HCT116 (cell line): ENCODE measurements around the gene MUC5B. TPM values are rescaled to one million over a fixed set of nuclear protein-coding genes. Genes with fewer than 3 reads are reported as not detected.

Source experiments
- ATAC-seq: fragments of 200-7000 bp; cut with Tn5 transposase; 2 replicates; pipeline ENCODE4 v1.9.1; 2020; ENCODE audit warnings: mild to moderate bottlenecking, moderate library complexity
- BruUV-seq: library from RNA; stranded (reverse); fragments of 400-500 nt; replicated peaks from 2 replicates; lab custom pipeline; 2021; lab: Mats Ljungman, UMichigan
- CTCF ChIA-PET: fragments of 300-600 bp; sonication (Branson Sonifier 250); formaldehyde crosslinking; loops from one replicate; lab custom pipeline; 2021; ENCODE audit warnings: antibody characterized with exemption; lab: Charles Lee
- POLR2A ChIA-PET: fragments of 300-600, 350-600 bp; sonication (Branson Sonifier 250); formaldehyde crosslinking; loops from one replicate; lab custom pipeline; 2021; ENCODE audit warnings: antibody characterized with exemption; lab: Charles Lee
- RAD21 ChIA-PET, 2 experiments: fragments of 300-600 bp; sonication (Branson Sonifier 250); formaldehyde crosslinking; loops; one replicate each; lab custom pipeline; 2023; ENCODE audit warnings: low total read pairs in 2 of 2; ENCODE audit not compliant: uncharacterized antibody in 2 of 2, unreplicated experiment in 2 of 2, low non-redundant PET in 1 of 2; lab: Charles Lee
- DNase-seq: peaks from one replicate; pipeline ENCODE4 v3.0.0-alpha.2; 2010; ENCODE audit warnings: low read depth, low spot score
- H2AFZ ChIP-seq: fragments of 200-600 bp; shearing (Covaris generic), sonication (generic); 2 replicates; pipeline ENCODE4 v1.6.1; 2017; ENCODE audit warnings: low read depth, mixed run types, mixed read lengths, antibody characterized with exemption, low read length; ENCODE audit not compliant: poor library complexity, severe bottlenecking
- H3K27ac ChIP-seq: 2 replicates; pipeline ENCODE4 v1.5.1; 2012; ENCODE audit warnings: low read depth, low read length
- H3K27me3 ChIP-seq: fragments of 200-600 bp; sonication (generic); 2 replicates; pipeline ENCODE4 v1.6.1; 2016; ENCODE audit warnings: mixed run types, low read length, mixed read lengths; ENCODE audit not compliant: insufficient read depth
- H3K36me3 ChIP-seq, 2 experiments: fragments of 200-500 bp in 1 of 2; fragments of 200-600 bp in 1 of 2; sonication (Bioruptor generic) in 1 of 2; sonication (generic) in 1 of 2; 2 replicates each; pipeline versions ENCODE4 v1.5.1 to v1.6.1; 2014 to 2016; ENCODE audit warnings: low read length in 2 of 2, inconsistent platforms in 1 of 2, mixed read lengths in 1 of 2, mixed run types in 1 of 2; ENCODE audit not compliant: insufficient read depth in 2 of 2, control insufficient read depth in 1 of 2
- H3K4me1 ChIP-seq, 2 experiments: fragments of 200-600 bp in 1 of 2; sonication (generic) in 1 of 2; 2 replicates each; pipeline versions ENCODE4 v1.5.1 to v1.6.1; 2012 to 2017; ENCODE audit warnings: low read length in 2 of 2, inconsistent platforms in 1 of 2, mild to moderate bottlenecking in 1 of 2, mixed read lengths in 1 of 2, mixed run types in 1 of 2, moderate library complexity in 1 of 2; ENCODE audit not compliant: insufficient read depth in 2 of 2, control insufficient read depth in 1 of 2
- H3K4me2 ChIP-seq: fragments of 200-600 bp; sonication (generic); 2 replicates; pipeline ENCODE4 v1.6.1; 2017; ENCODE audit warnings: mixed run types, low read length, mixed read lengths
- H3K4me3 ChIP-seq, 2 experiments: fragments of 200-600 bp in 1 of 2; sonication (generic) in 1 of 2; replicated peaks in 1 of 2; 2 replicates each; pipeline ENCODE4 v1.5.1; 2011 to 2016; ENCODE audit warnings: low read length in 2 of 2, control low read depth in 1 of 2, low read depth in 1 of 2, mild to moderate bottlenecking in 1 of 2, mixed read lengths in 1 of 2, mixed run types in 1 of 2
- H3K79me2 ChIP-seq: fragments of 200-600 bp; sonication (generic); 2 replicates; pipeline ENCODE4 v1.6.1; 2017; ENCODE audit warnings: mild to moderate bottlenecking, mixed run types, low read length, moderate library complexity, mixed read lengths; ENCODE audit not compliant: insufficient read depth
- H3K9ac ChIP-seq: fragments of 200-600 bp; sonication (generic); 2 replicates; pipeline ENCODE4 v1.6.1; 2016; ENCODE audit warnings: low read length, mixed read lengths
- H3K9me2 ChIP-seq: fragments of 200-600 bp; sonication (generic), shearing (Covaris generic); 2 replicates; pipeline ENCODE4 v1.6.1; 2017; ENCODE audit warnings: mixed run types, mild to moderate bottlenecking, moderate library complexity; ENCODE audit not compliant: insufficient read depth
- H3K9me3 ChIP-seq, 2 experiments: fragments of 200-500 bp in 1 of 2; fragments of 200-600 bp in 1 of 2; sonication (Bioruptor generic) in 1 of 2; sonication (generic) in 1 of 2; 2 replicates each; pipeline ENCODE4 v1.6.1; 2014 to 2017; ENCODE audit warnings: low read length in 2 of 2, mixed read lengths in 2 of 2, inconsistent platforms in 1 of 2, low read depth in 1 of 2, mild to moderate bottlenecking in 1 of 2, mixed run types in 1 of 2, moderate library complexity in 1 of 2; ENCODE audit not compliant: control insufficient read depth in 1 of 2, insufficient read depth in 1 of 2
- H4K20me1 ChIP-seq: fragments of 200-600 bp; sonication (generic), shearing (Covaris generic); 2 replicates; pipeline ENCODE4 v1.6.1; 2017; ENCODE audit warnings: mixed run types, mild to moderate bottlenecking, moderate library complexity; ENCODE audit not compliant: insufficient read depth
- CBX3 ChIP-seq: IDR thresholded peaks from 2 replicates; pipeline ENCODE4 v1.6.1; 2012; ENCODE audit warnings: low read depth
- CEBPB ChIP-seq: IDR thresholded peaks from 2 replicates; pipeline ENCODE4 v1.6.1; 2012; ENCODE audit warnings: low read depth
- EGR1 ChIP-seq: IDR thresholded peaks from 2 replicates; pipeline ENCODE4 v1.6.1; 2012; ENCODE audit warnings: low read depth
- ELF1 ChIP-seq: IDR thresholded peaks from 2 replicates; pipeline ENCODE4 v1.6.1; 2012; ENCODE audit warnings: low read depth, borderline replicate concordance
- EZH2 ChIP-seq: fragments of 200-600 bp; sonication (generic); IDR thresholded peaks from 2 replicates; pipeline ENCODE4 v1.6.1; 2017; ENCODE audit warnings: antibody characterized with exemption, mixed run types
- EZH2phosphoT487 ChIP-seq: fragments of 200-600 bp; IDR thresholded peaks from 2 replicates; pipeline ENCODE4 v1.6.1; 2018; ENCODE audit warnings: antibody characterized with exemption, borderline replicate concordance
- POLR2A ChIP-seq: IDR thresholded peaks from 2 replicates; pipeline ENCODE4 v1.7.0; 2011; ENCODE audit warnings: borderline replicate concordance; ENCODE audit not compliant: insufficient read depth, insufficient read length; ENCODE audit errors: extremely low read depth
- SIN3A ChIP-seq: IDR thresholded peaks from 2 replicates; pipeline ENCODE4 v1.6.1; 2012; ENCODE audit warnings: low read depth
- SRF ChIP-seq: IDR thresholded peaks from 2 replicates; pipeline ENCODE4 v1.6.1; 2012; ENCODE audit warnings: low read depth
- TCF7L2 ChIP-seq: IDR thresholded peaks from 2 replicates; pipeline ENCODE4 v1.7.0; 2011; ENCODE audit warnings: borderline replicate concordance, inconsistent platforms; ENCODE audit not compliant: insufficient read depth, insufficient read length; ENCODE audit errors: extremely low read depth
- YY1 ChIP-seq: IDR thresholded peaks from 2 replicates; pipeline ENCODE4 v1.6.1; 2011; ENCODE audit warnings: low read length, low read depth, moderate library complexity, mild to moderate bottlenecking; ENCODE audit not compliant: insufficient replicate concordance; ENCODE audit errors: extremely low read depth
- ZNF274 ChIP-seq: fragments of 200-500 bp; sonication (Bioruptor generic); IDR thresholded peaks from 2 replicates; pipeline ENCODE4 v1.6.1; 2014; ENCODE audit warnings: mild to moderate bottlenecking, low read depth, low read length, inconsistent platforms
- intact Hi-C: fragments of 100-400 bp; cut with micrococcal nuclease; formaldehyde crosslinking; loops from 2 replicates; pipeline ENCODE4 v1.10.0; 2022
- total RNA-seq: library from RNA; stranded (reverse); gene quantifications from one replicate; pipeline ENCODE4 v1.2.1, GENCODE V29; 2021; ENCODE audit not compliant: unreplicated experiment
- TF ChIP-seq, protein P1 (sequence below): IDR thresholded peaks from 2 replicates; pipeline ENCODE4 v1.6.1; 2012
- TF ChIP-seq, protein P2 (sequence below): IDR thresholded peaks from 2 replicates; pipeline ENCODE4 v1.6.1; 2012
- TF ChIP-seq, protein P3 (sequence below), 3 experiments: fragments of 200-600 bp in 1 of 3; sonication (generic) in 1 of 3; IDR thresholded peaks in 2 of 3; conservative IDR thresholded peaks in 1 of 3; 2 replicates each; pipeline ENCODE4 v1.5.1; 2012 to 2017; ENCODE audit warnings: low read depth in 2 of 3, low read length in 2 of 3, antibody characterized with exemption in 1 of 3, borderline replicate concordance in 1 of 3, control low read depth in 1 of 3, mild to moderate bottlenecking in 1 of 3, mixed read lengths in 1 of 3, mixed run types in 1 of 3, moderate library complexity in 1 of 3; ENCODE audit not compliant: insufficient read depth in 1 of 3

Gene MUC5B
- total RNA-seq, 1 experiment from 2014 or later: 1.5 TPM

DNA sequence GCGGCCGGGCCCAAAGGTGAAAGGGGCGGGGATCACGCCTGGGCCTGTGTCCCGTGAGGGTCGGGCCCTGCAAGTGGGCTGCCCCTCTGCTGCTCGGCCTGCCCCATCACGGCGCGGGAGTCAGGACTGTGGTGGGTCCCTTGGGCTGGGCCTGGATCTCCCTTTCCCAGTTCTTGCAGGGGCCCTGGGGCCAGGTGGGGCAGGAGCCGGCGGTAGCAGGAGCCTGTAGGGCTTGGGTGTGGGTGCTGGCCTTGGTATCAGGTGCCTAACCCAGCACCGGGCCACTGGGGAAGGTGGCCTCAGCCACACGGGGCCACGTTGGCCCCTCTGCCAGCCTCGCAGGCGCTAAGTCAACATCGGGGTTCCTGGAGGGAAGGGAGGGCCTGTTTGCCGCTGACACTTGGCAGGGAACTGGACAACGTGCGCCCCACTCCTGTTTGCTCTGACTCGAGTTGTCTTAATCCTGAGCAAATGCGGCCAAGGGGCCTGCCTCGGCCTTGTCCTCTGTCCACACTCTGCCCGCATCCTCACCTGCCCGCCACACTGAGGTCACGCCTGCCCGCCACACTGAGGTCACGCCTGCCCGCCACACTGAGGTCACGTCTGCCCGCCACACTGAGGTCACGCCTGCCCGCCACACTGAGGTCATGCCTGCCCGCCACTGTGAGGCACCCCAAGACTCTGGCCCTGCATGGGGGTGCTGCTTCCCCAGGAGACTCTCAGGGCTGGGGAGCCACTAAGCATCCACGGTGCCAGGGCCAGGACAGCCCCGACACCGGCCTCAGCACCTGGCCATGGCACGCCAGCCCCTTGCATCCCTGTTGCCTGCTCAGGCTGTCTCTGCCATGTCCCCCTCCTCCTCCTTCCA is 14.2 kb upstream of the MUC5B start:
- Histone ChIP-seq H3K79me2 (no peaks in the 10 kb centered on the region), H3K9me2 (no peaks in the 10 kb centered on the region), H2AFZ (no peak overlapping the region), H3K9ac (no peak overlapping the region), H3K27ac (no peak overlapping the region), H3K4me1 (peaks cover 7% of the 10 kb centered on the region in 2 experiments), H3K36me3 (no peaks in the 10 kb centered on the region), H3K9me3 (no peaks in the 10 kb centered on the region; a peak in 1 of 4 replicates), H3K27me3 (no peaks in the 10 kb centered on the region), H4K20me1 (no peaks in the 10 kb centered on the region), H3K4me2 (no peak overlapping the region), H3K4me3 (no peak overlapping the region)
- DNase-seq (no peak), ATAC-seq (no peak)
- intact Hi-C loops: no loop called here
- POLR2A ChIA-PET: no interaction called here
- TF ChIP-seq, protein P1, sequence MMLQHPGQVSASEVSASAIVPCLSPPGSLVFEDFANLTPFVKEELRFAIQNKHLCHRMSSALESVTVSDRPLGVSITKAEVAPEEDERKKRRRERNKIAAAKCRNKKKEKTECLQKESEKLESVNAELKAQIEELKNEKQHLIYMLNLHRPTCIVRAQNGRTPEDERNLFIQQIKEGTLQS: no peak
- RAD21 ChIA-PET: no interaction called here
- CTCF ChIA-PET: no interaction called here
- no TSS peak for BruUV-seq

DNA sequence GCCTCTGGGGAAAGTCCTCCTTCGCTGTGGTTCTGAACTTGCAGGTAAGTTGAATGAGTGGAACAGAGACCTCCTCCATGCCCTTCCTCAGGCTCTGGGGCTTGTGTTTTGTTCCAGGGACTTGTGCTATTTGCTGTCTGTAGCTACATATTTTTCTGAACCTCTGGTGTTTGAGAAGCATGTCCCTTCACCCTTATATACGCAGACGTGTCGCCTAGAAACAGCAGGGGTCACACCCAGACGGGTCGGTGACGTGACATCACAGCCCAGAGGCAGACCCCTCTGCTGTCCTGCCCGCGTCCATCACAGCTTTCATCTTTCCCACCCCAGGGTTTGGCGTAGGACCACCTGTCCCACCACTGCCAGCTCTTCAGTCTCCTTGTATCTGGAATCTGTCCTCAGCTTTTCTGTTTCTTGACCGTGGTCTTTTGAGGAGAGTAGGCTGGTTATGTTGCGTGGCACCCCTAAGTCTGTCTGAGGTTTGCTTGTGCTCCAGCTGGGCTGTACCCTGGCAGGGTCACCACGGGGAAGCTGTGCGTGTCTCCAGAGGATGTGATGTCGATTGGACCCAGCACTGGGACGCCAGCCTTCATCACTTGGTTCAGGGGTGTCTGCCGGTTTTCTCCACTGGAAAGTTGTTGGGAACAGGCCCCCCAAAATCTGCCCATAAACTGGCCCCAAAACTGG is 13.4 kb upstream of the MUC5B start:
- no peaks in the 10 kb centered on the region; a peak in 1 of 4 replicates for H3K9me3 ChIP-seq
- TF ChIP-seq CBX3: no peak
- TF ChIP-seq, protein P2, sequence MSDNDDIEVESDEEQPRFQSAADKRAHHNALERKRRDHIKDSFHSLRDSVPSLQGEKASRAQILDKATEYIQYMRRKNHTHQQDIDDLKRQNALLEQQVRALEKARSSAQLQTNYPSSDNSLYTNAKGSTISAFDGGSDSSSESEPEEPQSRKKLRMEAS: no peak
- no peak for TF ChIP-seq EZH2
- TF ChIP-seq POLR2A: no peak
- TF ChIP-seq CEBPB: no peak
- no peak for TF ChIP-seq ZNF274
- TF ChIP-seq, protein P3, sequence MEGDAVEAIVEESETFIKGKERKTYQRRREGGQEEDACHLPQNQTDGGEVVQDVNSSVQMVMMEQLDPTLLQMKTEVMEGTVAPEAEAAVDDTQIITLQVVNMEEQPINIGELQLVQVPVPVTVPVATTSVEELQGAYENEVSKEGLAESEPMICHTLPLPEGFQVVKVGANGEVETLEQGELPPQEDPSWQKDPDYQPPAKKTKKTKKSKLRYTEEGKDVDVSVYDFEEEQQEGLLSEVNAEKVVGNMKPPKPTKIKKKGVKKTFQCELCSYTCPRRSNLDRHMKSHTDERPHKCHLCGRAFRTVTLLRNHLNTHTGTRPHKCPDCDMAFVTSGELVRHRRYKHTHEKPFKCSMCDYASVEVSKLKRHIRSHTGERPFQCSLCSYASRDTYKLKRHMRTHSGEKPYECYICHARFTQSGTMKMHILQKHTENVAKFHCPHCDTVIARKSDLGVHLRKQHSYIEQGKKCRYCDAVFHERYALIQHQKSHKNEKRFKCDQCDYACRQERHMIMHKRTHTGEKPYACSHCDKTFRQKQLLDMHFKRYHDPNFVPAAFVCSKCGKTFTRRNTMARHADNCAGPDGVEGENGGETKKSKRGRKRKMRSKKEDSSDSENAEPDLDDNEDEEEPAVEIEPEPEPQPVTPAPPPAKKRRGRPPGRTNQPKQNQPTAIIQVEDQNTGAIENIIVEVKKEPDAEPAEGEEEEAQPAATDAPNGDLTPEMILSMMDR (IDR thresholded peaks at IDR 0.05 in 2 of 3, conservative IDR thresholded peaks at IDR 0.05 in 1 of 3; ENCODE audit: borderline replicate concordance in 1 of 3, insufficient read depth in 1 of 3, low read depth in 2 of 3, low read length in 2 of 3): no peak
- TF ChIP-seq EGR1: no peak
- TF ChIP-seq EZH2phosphoT487: no peak
- no peak for TF ChIP-seq SIN3A
- no peak for TF ChIP-seq YY1
- TF ChIP-seq, protein P1: no peak
- no peak for TF ChIP-seq SRF
- TF ChIP-seq TCF7L2: no peak
- TF ChIP-seq ELF1: no peak
- TF ChIP-seq, all 23 proteins: peak for 0
- DNase-seq (no peak), ATAC-seq (no peak)
- H3K79me2 ChIP-seq: no peaks in the 10 kb centered on the region
- ChIA-PET RAD21 (no interaction called here), POLR2A (no interaction called here), CTCF (no interaction called here)
- H2AFZ ChIP-seq: no peak overlapping the region
- no peaks in the 10 kb centered on the region for H3K36me3 ChIP-seq
- 0 out of 2 replicates have a peak, but pooled peaks cover under 1% of the 10 kb centered on the region for H3K27me3 ChIP-seq
- H3K9ac ChIP-seq: no peak overlapping the region
- H3K4me3 ChIP-seq: no peak overlapping the region
- no peaks in the 10 kb centered on the region for H3K4me1 ChIP-seq
- H3K27ac ChIP-seq: no peak overlapping the region
- H4K20me1 ChIP-seq: no peaks in the 10 kb centered on the region
- BruUV-seq: no TSS peak
- H3K9me2 ChIP-seq: no peaks in the 10 kb centered on the region
- no peak overlapping the region for H3K4me2 ChIP-seq
- intact Hi-C loops: no loop called here
